ENCODE measurements around the gene TPP2.

- TF ChIP-seq, protein P1, sequence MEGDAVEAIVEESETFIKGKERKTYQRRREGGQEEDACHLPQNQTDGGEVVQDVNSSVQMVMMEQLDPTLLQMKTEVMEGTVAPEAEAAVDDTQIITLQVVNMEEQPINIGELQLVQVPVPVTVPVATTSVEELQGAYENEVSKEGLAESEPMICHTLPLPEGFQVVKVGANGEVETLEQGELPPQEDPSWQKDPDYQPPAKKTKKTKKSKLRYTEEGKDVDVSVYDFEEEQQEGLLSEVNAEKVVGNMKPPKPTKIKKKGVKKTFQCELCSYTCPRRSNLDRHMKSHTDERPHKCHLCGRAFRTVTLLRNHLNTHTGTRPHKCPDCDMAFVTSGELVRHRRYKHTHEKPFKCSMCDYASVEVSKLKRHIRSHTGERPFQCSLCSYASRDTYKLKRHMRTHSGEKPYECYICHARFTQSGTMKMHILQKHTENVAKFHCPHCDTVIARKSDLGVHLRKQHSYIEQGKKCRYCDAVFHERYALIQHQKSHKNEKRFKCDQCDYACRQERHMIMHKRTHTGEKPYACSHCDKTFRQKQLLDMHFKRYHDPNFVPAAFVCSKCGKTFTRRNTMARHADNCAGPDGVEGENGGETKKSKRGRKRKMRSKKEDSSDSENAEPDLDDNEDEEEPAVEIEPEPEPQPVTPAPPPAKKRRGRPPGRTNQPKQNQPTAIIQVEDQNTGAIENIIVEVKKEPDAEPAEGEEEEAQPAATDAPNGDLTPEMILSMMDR (IDR thresholded peaks at IDR 0.05; ENCODE audit: low read length): no peak
- TF ChIP-seq EZH2 (optimal IDR thresholded peaks at IDR 0.05; ENCODE audit: low read depth, low read length): no peak
Observed at GRCh38 chr13:102686024-102686423, 89.2 kb downstream of the TPP2 start.
